Sigmoid colon (tissue), 7 donors: ENCODE measurements around the gene ANK2. TPM values are rescaled to one million over a fixed set of nuclear protein-coding genes. Genes with fewer than 3 reads are reported as not detected.

ENCODE experiments used
- DNase-seq: peaks from one replicate; pipeline ENCODE4 v3.0.0-alpha.2; 2019
- H3K27ac ChIP-seq, 4 donors: fragments of 200-600 bp; sonication (generic); one replicate each; pipeline ENCODE4 v1.5.1; 2016 to 2019; ENCODE audit warnings: mild to moderate bottlenecking in 1 of 4
- H3K27me3 ChIP-seq, 3 donors: fragments of 200-600 bp; sonication (generic); one replicate each; pipeline ENCODE4 v1.5.1; 2019; ENCODE audit warnings: mild to moderate bottlenecking in 1 of 3
- H3K36me3 ChIP-seq, 4 donors: fragments of 200-600 bp; sonication (generic); one replicate each; pipeline ENCODE4 v1.5.1; 2016 to 2019
- H3K4me1 ChIP-seq, 4 donors: fragments of 200-600 bp; sonication (generic); one replicate each; pipeline ENCODE4 v1.5.1; 2017 to 2019
- H3K4me3 ChIP-seq, 4 donors: fragments of 200-600 bp; sonication (generic); one replicate each; pipeline ENCODE4 v1.5.1; 2017 to 2019; ENCODE audit warnings: mild to moderate bottlenecking in 2 of 4, moderate library complexity in 1 of 4
- H3K9me3 ChIP-seq, 4 donors: fragments of 200-600 bp in 3 of 4; sonication (generic) in 3 of 4; one replicate each; pipeline versions ENCODE4 v1.5.1 to v1.6.1; 2013 to 2019
- EP300 ChIP-seq, 4 donors: sonication (generic); formaldehyde crosslinking; IDR thresholded peaks; one replicate each; pipeline ENCODE4 v1.6.1; 2017; ENCODE audit warnings: antibody characterized with exemption in 4 of 4
- POLR2A ChIP-seq, 2 donors: fragments of 450-650 bp; IDR thresholded peaks; one replicate each; pipeline ENCODE4 v1.6.1; 2016; ENCODE audit warnings: antibody characterized with exemption in 2 of 2, mild to moderate bottlenecking in 2 of 2, moderate library complexity in 2 of 2
- POLR2AphosphoS5 ChIP-seq, 4 donors: sonication (generic); formaldehyde crosslinking; IDR thresholded peaks; one replicate each; pipeline ENCODE4 v1.6.1; 2017; ENCODE audit warnings: antibody characterized with exemption in 4 of 4
- WGBS, 2 donors: extraction: QIAGEN DNeasy Blood & Tissue Kit; methylation state at CpG; one replicate each; pipeline ENCODE4 v1.1.7; 2013; 5-methylcytosine and 5-hydroxymethylcytosine counted together
- intact Hi-C: fragments of 100-400 bp; cut with DNase I; formaldehyde crosslinking; loops from one replicate; pipeline ENCODE4 v1.15.1; 2023
- polyA plus RNA-seq, 3 donors: library from polyadenylated mRNA; stranded (reverse); fragments of 200-250 nt; gene quantifications; one replicate each; pipeline ENCODE4 v1.2.3, GENCODE V29; 2013
- total RNA-seq, 4 donors: library from RNA; depleted of rRNA; stranded (reverse); fragments of >200 nt; gene quantifications; one replicate each; pipeline ENCODE4 v1.1.0, GENCODE V29; 2016
- TF ChIP-seq, protein P1 (sequence below), 4 experiments: fragments of 450-650 bp in 3 of 4; fragments of 200-600 bp in 1 of 4; IDR thresholded peaks; one replicate each; pipeline ENCODE4 v1.5.1; 2016 to 2019; ENCODE audit warnings: antibody characterized with exemption in 4 of 4, mild to moderate bottlenecking in 3 of 4, moderate library complexity in 2 of 4
- donor health status: healthy with polysubstance abuse.
- donor health status: Bipolar disorder and iron deficiency.
- donor health status: healthy.

Gene ANK2
- total and polyA plus RNA-seq, 7 donors = 1.4 to 141 (median 69.8) TPM

DNA sequence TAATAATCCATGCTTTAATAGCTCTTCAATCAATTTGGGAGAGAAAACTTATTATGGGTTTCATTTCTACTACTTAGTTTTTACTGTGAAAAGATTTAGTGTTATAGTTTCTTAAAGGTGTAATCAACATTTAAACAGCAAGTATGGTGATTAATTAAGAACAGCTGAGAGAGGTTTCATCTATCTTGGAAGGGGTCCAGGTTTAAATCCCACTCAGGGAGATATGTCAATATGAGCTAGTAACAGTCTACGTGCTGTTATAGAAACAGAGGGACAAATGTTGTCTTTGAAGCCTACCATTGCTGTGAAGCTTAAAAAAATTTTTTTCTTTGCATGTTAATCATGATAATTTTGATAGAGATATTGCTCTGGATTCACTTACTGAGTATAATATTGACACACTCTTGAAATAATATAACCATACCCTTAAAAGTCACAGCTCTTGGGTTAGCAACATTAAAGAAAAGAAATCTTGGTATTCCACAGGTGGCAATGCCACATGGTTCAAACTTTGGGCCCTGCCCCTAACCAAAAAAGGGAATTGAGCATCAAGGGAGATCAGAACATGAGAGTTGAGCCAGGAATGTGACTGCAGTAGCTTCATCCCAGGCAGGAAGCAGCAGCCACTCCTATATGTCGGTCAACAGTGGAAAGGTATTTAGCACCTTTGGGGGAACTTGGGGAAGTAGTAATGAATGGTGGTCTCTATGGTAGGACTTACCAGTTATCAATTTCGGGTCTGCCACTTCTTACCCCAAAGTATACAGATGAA is 107.8 kb downstream of the ANK2 start:
- H3K36me3 ChIP-seq = no peaks in the 10 kb centered on the region
- no peak overlapping the region for H3K27ac ChIP-seq
- H3K4me3 ChIP-seq = no peak overlapping the region
- intact Hi-C loops = no loop called here
- DNase-seq = no peak
- H3K4me1 ChIP-seq = no peaks in the 10 kb centered on the region
- no peak for TF ChIP-seq POLR2A (IDR thresholded peaks at IDR 0.05)
- no peak for TF ChIP-seq POLR2AphosphoS5 (IDR thresholded peaks at IDR 0.05)
- no peak for TF ChIP-seq EP300 (IDR thresholded peaks at IDR 0.05)
- TF ChIP-seq, protein P1, sequence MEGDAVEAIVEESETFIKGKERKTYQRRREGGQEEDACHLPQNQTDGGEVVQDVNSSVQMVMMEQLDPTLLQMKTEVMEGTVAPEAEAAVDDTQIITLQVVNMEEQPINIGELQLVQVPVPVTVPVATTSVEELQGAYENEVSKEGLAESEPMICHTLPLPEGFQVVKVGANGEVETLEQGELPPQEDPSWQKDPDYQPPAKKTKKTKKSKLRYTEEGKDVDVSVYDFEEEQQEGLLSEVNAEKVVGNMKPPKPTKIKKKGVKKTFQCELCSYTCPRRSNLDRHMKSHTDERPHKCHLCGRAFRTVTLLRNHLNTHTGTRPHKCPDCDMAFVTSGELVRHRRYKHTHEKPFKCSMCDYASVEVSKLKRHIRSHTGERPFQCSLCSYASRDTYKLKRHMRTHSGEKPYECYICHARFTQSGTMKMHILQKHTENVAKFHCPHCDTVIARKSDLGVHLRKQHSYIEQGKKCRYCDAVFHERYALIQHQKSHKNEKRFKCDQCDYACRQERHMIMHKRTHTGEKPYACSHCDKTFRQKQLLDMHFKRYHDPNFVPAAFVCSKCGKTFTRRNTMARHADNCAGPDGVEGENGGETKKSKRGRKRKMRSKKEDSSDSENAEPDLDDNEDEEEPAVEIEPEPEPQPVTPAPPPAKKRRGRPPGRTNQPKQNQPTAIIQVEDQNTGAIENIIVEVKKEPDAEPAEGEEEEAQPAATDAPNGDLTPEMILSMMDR (IDR thresholded peaks at IDR 0.05) = no peak
- no peaks in the 10 kb centered on the region for H3K27me3 ChIP-seq
- H3K9me3 ChIP-seq = no peaks in the 10 kb centered on the region
- WGBS, 2 donors = 29 to 56% methylated on average over 3 of the region's 3 CpGs

DNA sequence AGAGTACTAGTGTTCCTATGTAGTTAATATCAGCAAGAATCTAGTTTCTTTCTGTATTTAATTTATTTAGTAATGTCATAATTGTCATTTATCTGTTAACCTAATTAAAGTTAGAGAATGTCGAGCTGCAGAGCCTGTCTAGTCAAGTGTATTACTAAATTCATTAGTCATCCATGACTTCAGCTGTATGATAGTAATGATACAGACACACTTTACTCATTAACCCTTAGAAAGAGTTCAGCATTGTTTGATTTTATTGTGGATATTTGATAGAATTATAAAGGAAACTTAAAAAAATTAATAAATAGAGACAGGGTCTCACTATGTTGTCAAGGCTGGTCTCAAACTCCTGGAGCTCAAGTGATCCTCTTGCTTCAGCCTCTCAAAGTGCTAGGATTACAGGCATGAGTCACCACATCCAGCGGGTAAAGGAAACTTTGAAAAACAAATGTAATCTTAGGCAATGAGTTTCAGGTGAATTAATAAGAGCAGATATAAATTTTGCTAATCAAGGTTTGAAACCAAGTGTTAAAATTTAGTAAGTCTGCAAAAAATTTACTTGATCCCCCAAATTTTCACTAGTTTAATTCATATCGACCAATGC is 110.6 kb downstream of the ANK2 start:
- Histone ChIP-seq H3K36me3 (no peaks in the 10 kb centered on the region), H3K9me3 (no peaks in the 10 kb centered on the region), H3K27me3 (no peaks in the 10 kb centered on the region), H3K4me3 (no peak overlapping the region), H3K27ac (no peak overlapping the region), H3K4me1 (no peaks in the 10 kb centered on the region)
- intact Hi-C loops = no loop called here
- 80 to 87% methylated on average over 3 of the region's 3 CpGs for WGBS, 2 donors
- no peak for TF ChIP-seq POLR2AphosphoS5 (IDR thresholded peaks at IDR 0.05)
- TF ChIP-seq EP300 (IDR thresholded peaks at IDR 0.05) = no peak
- no peak for DNase-seq

DNA sequence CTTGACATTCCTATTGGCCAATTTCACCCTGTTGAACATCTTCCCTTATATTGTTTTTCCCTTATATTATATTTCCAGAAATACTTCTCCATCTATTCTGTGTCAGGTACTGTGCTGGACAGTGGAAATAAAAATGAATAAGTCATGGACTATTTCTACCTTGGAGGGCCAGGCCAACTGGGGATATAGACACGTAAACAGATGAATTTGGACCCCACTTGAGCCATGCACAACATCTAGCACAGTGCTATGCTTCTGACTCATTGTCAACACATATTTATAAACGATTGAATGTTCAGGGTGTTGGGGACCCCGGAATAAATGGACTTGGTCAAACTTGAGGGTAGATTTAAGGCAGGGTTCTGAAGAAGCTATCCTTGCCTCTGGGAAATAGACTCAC is 111.1 kb downstream of the ANK2 start:
- Histone ChIP-seq H3K4me1 (no peaks in the 10 kb centered on the region), H3K27me3 (no peaks in the 10 kb centered on the region), H3K9me3 (no peaks in the 10 kb centered on the region), H3K27ac (no peak overlapping the region), H3K36me3 (no peaks in the 10 kb centered on the region), H3K4me3 (no peak overlapping the region)
- DNase-seq = no peak
- 86 to 88% methylated on average over 3 of the region's 3 CpGs for WGBS, 2 donors
- TF ChIP-seq, protein P1 (IDR thresholded peaks at IDR 0.05) = no peak
- no peak for TF ChIP-seq POLR2AphosphoS5 (IDR thresholded peaks at IDR 0.05)
- intact Hi-C loops = no loop called here

DNA sequence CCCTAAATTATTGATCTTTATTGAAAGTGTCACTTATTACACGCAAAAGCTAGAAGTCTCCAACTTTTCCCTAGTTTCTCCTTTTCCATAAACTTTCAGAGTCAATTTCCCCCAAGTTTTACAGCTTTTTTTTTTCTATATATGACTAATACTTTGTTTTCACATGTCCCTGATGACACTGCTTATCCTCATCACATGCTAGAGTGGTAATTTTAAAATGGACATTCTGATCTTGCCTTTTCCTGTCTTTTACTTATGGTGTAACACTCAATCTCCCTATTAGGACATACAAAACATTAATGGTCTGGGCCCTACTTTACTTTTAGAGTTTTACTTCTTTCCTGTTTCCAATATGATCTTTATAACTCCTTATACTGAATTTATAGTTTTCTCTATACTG is 112.6 kb downstream of the ANK2 start:
- WGBS, 2 donors = 93 to 98% methylated on average over 1 of the region's 1 CpG
- no peaks in the 10 kb centered on the region for H3K4me1 ChIP-seq
- H3K9me3 ChIP-seq = no peaks in the 10 kb centered on the region
- no peak overlapping the region for H3K27ac ChIP-seq
- intact Hi-C loops = no loop called here
- TF ChIP-seq EP300 (IDR thresholded peaks at IDR 0.05) (no peak), POLR2AphosphoS5 (IDR thresholded peaks at IDR 0.05) (no peak), POLR2A (IDR thresholded peaks at IDR 0.05) (no peak)
- TF ChIP-seq, protein P1 (IDR thresholded peaks at IDR 0.05) = no peak
- no peak for DNase-seq
- H3K27me3 ChIP-seq = no peaks in the 10 kb centered on the region
- no peaks in the 10 kb centered on the region for H3K36me3 ChIP-seq
- H3K4me3 ChIP-seq = no peak overlapping the region

DNA sequence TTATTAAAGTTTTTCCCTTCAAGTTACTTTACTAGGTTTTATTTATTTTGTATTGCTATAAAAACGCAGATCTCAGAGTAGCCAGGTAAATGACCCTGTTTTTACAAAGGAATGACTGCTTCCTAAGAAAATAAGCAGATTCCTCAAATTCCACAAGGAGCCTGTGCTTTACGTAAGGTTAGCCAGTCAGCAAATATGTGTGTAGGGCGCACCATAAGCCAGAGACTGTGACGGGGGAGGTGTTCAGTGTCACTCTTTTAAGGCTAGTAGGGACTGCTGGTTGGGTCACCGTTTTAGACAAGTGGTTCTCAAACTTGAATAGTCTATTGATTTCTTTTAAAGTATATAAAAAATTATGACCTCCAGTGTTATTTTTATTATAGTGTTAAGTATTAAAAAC is 119.9 kb downstream of the ANK2 start:
- no peaks in the 10 kb centered on the region for H3K36me3 ChIP-seq
- intact Hi-C loops = no loop called here
- H3K4me1 ChIP-seq = peaks cover 0 to 27% (median 14%) of the 10 kb centered on the region in 4 donors
- H3K9me3 ChIP-seq = no peaks in the 10 kb centered on the region
- no peak for TF ChIP-seq POLR2AphosphoS5 (IDR thresholded peaks at IDR 0.05)
- no peak for TF ChIP-seq POLR2A (IDR thresholded peaks at IDR 0.05)
- TF ChIP-seq, protein P1 (IDR thresholded peaks at IDR 0.05) = no peak
- no peak for TF ChIP-seq EP300 (IDR thresholded peaks at IDR 0.05)
- no peak overlapping the region for H3K4me3 ChIP-seq
- WGBS, 2 donors = 63 to 68% methylated on average over 5 of the region's 5 CpGs
- no peaks in the 10 kb centered on the region for H3K27me3 ChIP-seq
- H3K27ac ChIP-seq = no peak overlapping the region
- no peak for DNase-seq
